Kidney glomerular epithelial cell (primary cell): Measurements from ENCODE around the gene UGT2A3.

Experiments
- DNase-seq: peaks from one replicate; lab custom pipeline; 2025; lab: John Stamatoyannopoulos, UW

Gene UGT2A3

GRCh38 chr4:68912807-68913206 is 38.8 kb downstream of the UGT2A3 start:
- DNase-seq, result no peak

GRCh38 chr4:68909385-68909784 is 42.2 kb downstream of the UGT2A3 start:
- DNase-seq, result no peak

- DNase-seq, result peak; percentile 69
Observed at GRCh38 chr4:68907788-68908700, 43.6 kb downstream of the UGT2A3 start.

GRCh38 chr4:68907245-68907644 is 44.4 kb downstream of the UGT2A3 start:
- DNase-seq, result peak; percentile 23

GRCh38 chr4:68906780-68907137 is 44.8 kb downstream of the UGT2A3 start:
- no peak for DNase-seq

GRCh38 chr4:68905939-68906779 is 45.4 kb downstream of the UGT2A3 start:
- DNase-seq, result no peak

- DNase-seq, result no peak
Observed at GRCh38 chr4:68905598-68905938, 46.0 kb downstream of the UGT2A3 start.

- no peak for DNase-seq
Observed at GRCh38 chr4:68904786-68905185, 46.8 kb downstream of the UGT2A3 start.

GRCh38 chr4:68896749-68897148 is 54.9 kb downstream of the UGT2A3 start:
- DNase-seq, result no peak

GRCh38 chr4:68895561-68896198 is 55.9 kb downstream of the UGT2A3 start:
- DNase-seq, result peak; percentile 22

GRCh38 chr4:68892861-68893260 is 58.7 kb downstream of the UGT2A3 start:
- DNase-seq, result no peak

- DNase-seq, result no peak
Observed at GRCh38 chr4:68891678-68892077, 59.9 kb downstream of the UGT2A3 start.

- DNase-seq, result no peak
Observed at GRCh38 chr4:68885545-68885944, 66.1 kb downstream of the UGT2A3 start.

GRCh38 chr4:68883870-68884269 is 67.7 kb downstream of the UGT2A3 start:
- no peak for DNase-seq
